ENCODE measurements around the gene CCDC85A.

DNA sequence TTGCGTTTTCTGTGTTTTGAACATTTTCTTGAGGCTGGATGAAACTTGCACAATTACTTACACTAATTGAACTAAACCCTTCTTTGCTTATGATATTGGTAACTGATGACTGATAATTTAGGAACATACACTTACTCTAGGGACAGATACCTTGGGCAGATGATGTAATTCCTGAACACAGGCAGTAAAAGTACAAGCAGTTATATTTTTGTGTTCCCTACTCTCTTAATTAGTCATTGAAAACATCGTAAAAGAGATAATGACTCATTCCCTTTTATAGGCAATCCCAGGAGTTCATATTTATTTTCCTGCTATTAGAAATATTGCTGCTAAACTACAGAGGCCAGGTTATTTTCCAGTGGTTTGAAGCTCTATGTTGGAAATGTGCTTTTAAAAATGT, 46.4 kb downstream of the CCDC85A start:
- TF ChIP-seq CTCF (optimal IDR thresholded peaks at IDR 0.05 in 1 of 3, IDR thresholded peaks at IDR 0.05 in 1 of 3, conservative IDR thresholded peaks at IDR 0.05 in 1 of 3; ENCODE audit: extremely low read depth in 1 of 3, insufficient read depth in 2 of 3, low read length in 3 of 3): no peak
- no peak for TF ChIP-seq EZH2 (IDR thresholded peaks at IDR 0.05; ENCODE audit: low read length)

Measured in keratinocyte (primary cell).